ENCODE results near the gene UBR2. TPM values are rescaled to one million over a fixed set of nuclear protein-coding genes. Genes with fewer than 3 reads are reported as not detected.
"Not testable (repeated sequence)": the region's sequence is repeated elsewhere in the genome, so short reads cannot be mapped to it uniquely, and the experiment has no call there.

The UBR2 gene
- total RNA-seq, 1 donor from 2014 or later: 16.6 TPM

DNA sequence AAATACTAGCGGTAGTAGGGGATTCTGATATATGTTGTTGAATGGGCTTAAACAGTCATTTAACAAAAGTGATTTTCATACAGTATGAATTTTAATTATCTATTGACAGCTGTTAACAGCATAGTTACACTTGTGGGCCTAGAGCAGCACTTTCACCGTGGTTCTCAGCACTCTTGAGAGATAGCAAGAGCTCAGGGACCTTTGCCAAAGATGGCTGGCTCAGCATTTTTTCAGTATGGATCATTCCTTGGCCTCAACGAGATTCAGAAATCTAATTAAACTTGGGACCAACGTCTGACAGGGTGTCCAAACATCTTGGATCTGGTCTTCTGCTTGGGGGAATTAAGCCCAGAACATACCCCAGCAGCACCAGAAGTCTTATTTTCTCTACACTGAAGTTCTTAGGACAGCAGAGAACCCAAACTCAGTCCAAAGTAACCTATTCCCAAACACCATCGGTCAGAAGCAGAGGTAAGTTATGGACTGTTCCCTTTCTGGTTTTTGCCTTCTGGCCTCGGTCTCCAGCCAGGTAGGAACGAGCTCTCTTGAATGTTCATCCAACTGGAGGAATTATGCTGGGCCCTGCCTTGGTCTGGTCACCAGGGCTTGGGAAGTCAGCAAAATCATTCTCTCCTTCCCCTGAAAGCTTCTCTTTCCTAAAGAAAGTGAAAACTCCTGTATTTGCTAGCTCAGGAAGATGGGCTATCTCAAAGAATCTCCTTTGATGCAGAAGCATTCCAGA, 132.9 kb downstream of the UBR2 start:
- H3K36me3 ChIP-seq (ENCODE audit: control insufficient read depth, insufficient read depth, low read length): peaks cover 2% of the 10 kb centered on the region
- H3K4me3 ChIP-seq (ENCODE audit: low read depth, low read length): no peak overlapping the region
- DNase-seq (ENCODE audit: low read depth) (no peak), FAIRE-seq (no peak)
- H3K27me3 ChIP-seq (ENCODE audit: control insufficient read depth, insufficient read depth, low read length): no peaks in the 10 kb centered on the region
- TF ChIP-seq, protein P1, sequence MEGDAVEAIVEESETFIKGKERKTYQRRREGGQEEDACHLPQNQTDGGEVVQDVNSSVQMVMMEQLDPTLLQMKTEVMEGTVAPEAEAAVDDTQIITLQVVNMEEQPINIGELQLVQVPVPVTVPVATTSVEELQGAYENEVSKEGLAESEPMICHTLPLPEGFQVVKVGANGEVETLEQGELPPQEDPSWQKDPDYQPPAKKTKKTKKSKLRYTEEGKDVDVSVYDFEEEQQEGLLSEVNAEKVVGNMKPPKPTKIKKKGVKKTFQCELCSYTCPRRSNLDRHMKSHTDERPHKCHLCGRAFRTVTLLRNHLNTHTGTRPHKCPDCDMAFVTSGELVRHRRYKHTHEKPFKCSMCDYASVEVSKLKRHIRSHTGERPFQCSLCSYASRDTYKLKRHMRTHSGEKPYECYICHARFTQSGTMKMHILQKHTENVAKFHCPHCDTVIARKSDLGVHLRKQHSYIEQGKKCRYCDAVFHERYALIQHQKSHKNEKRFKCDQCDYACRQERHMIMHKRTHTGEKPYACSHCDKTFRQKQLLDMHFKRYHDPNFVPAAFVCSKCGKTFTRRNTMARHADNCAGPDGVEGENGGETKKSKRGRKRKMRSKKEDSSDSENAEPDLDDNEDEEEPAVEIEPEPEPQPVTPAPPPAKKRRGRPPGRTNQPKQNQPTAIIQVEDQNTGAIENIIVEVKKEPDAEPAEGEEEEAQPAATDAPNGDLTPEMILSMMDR (IDR thresholded peaks at IDR 0.05; ENCODE audit: insufficient read depth, low read length, severe bottlenecking): no peak

DNA sequence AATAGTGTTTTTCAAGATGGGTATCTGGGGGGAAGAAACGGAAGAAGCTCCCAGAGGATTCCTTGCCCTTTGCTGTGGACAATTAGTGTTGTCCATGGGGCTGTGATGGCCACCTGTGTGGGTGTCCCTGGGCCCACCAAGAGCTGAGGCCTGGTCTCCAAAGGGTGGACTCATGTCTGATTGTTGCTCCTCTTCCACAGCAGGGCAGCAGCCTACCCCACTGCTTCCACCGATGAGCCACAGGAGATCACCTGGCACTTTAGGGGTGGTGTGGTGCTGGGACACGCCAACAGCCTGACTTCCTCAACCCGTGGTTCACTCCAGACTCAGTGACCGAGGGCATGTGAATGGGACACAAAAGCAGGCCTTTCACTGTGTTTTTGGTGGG, 133.4 kb downstream of the UBR2 start:
- TF ChIP-seq, protein P1 (IDR thresholded peaks at IDR 0.05; ENCODE audit: insufficient read depth, low read length, severe bottlenecking): no peak
- no peaks in the 10 kb centered on the region for H3K27me3 ChIP-seq (ENCODE audit: control insufficient read depth, insufficient read depth, low read length)
- peaks cover 2% of the 10 kb centered on the region for H3K36me3 ChIP-seq (ENCODE audit: control insufficient read depth, insufficient read depth, low read length)
- no peak for FAIRE-seq
- no peak for DNase-seq (ENCODE audit: low read depth)
- H3K4me3 ChIP-seq (ENCODE audit: low read depth, low read length): no peak overlapping the region

GRCh38 chr6:42698217-42698616, 134.4 kb downstream of the UBR2 start:
- DNase-seq (ENCODE audit: low read depth) (no peak), FAIRE-seq (no peak)
- peaks cover 2% of the 10 kb centered on the region for H3K36me3 ChIP-seq (ENCODE audit: control insufficient read depth, insufficient read depth, low read length)
- H3K4me3 ChIP-seq (ENCODE audit: low read depth, low read length): no peak overlapping the region
- TF ChIP-seq, protein P1 (IDR thresholded peaks at IDR 0.05; ENCODE audit: insufficient read depth, low read length, severe bottlenecking): no peak
- no peaks in the 10 kb centered on the region for H3K27me3 ChIP-seq (ENCODE audit: control insufficient read depth, insufficient read depth, low read length)

DNA sequence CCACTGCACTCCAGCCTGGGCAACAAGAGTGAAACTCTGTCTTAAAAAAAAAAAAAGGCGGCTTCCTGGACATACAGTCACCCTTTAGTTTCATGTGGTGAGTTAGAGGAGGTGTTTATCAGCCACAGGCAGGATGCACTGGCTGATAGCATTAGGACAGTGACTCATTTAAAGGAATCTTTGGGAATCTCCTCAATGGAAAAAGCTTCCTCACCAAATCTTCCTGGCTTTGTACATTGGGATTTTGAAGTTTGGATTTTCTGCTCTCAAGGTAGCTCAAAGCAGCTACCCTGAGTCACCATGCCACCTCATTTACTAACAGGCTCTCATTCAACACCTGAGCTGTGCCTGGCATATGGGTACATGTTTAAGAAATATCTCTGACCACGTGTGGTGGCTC, 138.4 kb downstream of the UBR2 start:
- H3K36me3 ChIP-seq (ENCODE audit: control insufficient read depth, insufficient read depth, low read length): no peaks in the 10 kb centered on the region
- DNase-seq (ENCODE audit: low read depth): peak; percentile 80
- no peak overlapping the region for H3K4me3 ChIP-seq (ENCODE audit: low read depth, low read length)
- TF ChIP-seq, protein P1 (IDR thresholded peaks at IDR 0.05; ENCODE audit: insufficient read depth, low read length, severe bottlenecking): no peak
- no peak for FAIRE-seq
- H3K27me3 ChIP-seq (ENCODE audit: control insufficient read depth, insufficient read depth, low read length): no peaks in the 10 kb centered on the region

DNA sequence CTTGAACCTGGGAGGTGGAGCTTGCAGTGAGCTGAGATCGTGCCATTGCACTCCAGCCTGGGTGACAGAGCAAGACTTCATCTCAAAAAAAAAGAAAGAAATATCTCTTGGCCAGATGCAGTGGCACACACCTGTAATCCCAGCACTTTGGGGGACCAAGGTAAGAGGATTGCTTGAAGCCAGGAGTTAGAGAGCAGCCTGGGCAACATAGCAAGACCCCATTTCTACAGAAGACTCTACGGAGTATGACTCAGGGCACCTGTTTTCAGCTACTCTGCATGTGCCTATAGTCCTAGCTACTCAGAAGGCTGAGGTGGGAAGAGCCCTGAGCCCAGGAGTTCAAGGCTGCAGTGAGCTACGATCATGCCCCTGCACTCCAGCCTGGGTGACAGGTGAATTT, 139.0 kb downstream of the UBR2 start:
- not testable (repeated sequence) for H3K27me3 ChIP-seq (ENCODE audit: control insufficient read depth, insufficient read depth, low read length); H3K4me3 ChIP-seq (ENCODE audit: low read depth, low read length); FAIRE-seq; H3K36me3 ChIP-seq (ENCODE audit: control insufficient read depth, insufficient read depth, low read length); DNase-seq (ENCODE audit: low read depth)

DNA sequence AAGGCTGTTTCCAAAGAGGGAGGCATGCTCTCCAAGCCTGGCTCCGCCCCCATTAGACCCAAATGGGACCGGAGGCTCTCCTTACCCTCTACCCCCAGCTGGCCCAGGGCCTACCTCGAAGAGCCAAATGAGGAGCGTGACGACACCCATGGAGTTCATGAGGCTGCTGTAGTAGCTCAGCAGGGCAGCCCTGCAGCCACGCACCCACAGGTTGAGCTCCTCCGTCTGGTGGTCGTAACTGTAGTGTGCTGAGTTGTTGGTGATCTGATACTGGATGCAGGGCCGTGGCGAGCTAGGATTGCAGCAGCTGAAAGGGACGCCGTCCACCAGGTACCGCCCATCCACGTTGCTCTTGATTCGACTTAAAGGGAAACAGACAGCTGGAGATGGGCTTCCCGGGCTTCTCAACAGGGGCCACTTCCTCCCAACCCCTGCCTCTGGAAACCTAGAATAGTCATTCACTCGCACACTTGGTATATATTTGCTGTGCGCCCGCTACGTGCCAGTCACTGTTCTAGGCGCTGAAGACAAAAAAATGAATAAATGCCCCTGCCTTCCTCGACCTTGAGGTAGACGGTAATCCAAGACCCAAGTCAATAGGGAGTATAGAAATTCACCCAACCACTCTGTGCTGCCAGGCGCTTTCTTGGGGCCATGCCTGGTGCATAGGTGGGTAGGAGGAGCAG, 140.6 kb downstream of the UBR2 start:
- FAIRE-seq: no peak
- no peak for DNase-seq (ENCODE audit: low read depth)
- no peaks in the 10 kb centered on the region for H3K27me3 ChIP-seq (ENCODE audit: control insufficient read depth, insufficient read depth, low read length)
- TF ChIP-seq, protein P1 (IDR thresholded peaks at IDR 0.05; ENCODE audit: insufficient read depth, low read length, severe bottlenecking): no peak
- no peaks in the 10 kb centered on the region for H3K36me3 ChIP-seq (ENCODE audit: control insufficient read depth, insufficient read depth, low read length)
- no peak overlapping the region for H3K4me3 ChIP-seq (ENCODE audit: low read depth, low read length)
